ENCODE results near the gene PAK5.
"Not testable (repeated sequence)": the region's sequence is repeated elsewhere in the genome, so short reads cannot be mapped to it uniquely, and the experiment has no call there.

Gene PAK5

DNA sequence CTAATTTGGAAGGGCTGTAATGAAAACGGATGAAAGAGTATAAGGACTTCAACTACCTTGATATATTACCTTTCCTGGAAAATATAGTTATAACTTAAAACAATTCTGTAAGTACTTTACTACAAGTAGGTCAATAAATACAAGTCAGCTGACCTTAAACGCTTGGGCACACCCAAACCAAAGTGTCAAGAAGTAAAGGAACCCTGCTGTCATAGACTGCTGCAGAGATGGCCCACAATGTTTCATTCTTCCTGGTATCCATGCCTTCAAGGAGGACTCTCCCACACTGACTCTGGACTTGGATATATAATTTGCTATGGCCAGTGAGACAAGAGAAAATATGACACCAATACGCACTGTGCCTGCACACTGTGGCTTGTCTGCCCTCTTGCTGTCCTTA is 192.5 kb downstream of the PAK5 start:
- Histone ChIP-seq H3K4me3 (ENCODE audit: low read depth in 1 of 2, low read length in 1 of 2) (no peak overlapping the region), H3K27me3 (no peaks in the 10 kb centered on the region), H3K9me3 (no peaks in the 10 kb centered on the region), H3K27ac (no peak overlapping the region), H3K36me3 (no peaks in the 10 kb centered on the region), H3K4me1 (ENCODE audit: control insufficient read depth in 1 of 2, insufficient read depth in 1 of 2, low read depth in 1 of 2, low read length in 1 of 2) (no peaks in the 10 kb centered on the region)
- TF ChIP-seq, protein P1, sequence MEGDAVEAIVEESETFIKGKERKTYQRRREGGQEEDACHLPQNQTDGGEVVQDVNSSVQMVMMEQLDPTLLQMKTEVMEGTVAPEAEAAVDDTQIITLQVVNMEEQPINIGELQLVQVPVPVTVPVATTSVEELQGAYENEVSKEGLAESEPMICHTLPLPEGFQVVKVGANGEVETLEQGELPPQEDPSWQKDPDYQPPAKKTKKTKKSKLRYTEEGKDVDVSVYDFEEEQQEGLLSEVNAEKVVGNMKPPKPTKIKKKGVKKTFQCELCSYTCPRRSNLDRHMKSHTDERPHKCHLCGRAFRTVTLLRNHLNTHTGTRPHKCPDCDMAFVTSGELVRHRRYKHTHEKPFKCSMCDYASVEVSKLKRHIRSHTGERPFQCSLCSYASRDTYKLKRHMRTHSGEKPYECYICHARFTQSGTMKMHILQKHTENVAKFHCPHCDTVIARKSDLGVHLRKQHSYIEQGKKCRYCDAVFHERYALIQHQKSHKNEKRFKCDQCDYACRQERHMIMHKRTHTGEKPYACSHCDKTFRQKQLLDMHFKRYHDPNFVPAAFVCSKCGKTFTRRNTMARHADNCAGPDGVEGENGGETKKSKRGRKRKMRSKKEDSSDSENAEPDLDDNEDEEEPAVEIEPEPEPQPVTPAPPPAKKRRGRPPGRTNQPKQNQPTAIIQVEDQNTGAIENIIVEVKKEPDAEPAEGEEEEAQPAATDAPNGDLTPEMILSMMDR (IDR thresholded peaks at IDR 0.05) = no peak

DNA sequence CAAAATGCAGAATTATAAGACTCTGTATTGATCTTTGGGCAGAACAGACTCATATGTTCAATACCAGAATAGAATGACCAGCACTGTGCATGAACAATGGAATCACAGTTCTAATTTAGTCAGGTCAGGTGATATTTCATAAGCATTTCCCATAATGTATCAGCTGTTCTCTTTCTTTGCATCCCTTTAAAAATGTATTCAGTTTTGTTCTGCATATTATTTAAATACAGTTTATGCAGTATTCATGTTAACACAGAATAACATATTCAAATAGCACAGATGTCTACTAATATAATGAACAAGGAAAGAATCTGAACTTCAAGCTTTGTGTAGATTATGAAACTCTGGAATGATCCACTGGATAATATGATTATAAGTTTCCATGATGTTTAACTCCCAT is 196.0 kb downstream of the PAK5 start:
- TF ChIP-seq, protein P1 (IDR thresholded peaks at IDR 0.05) = no peak
- Histone ChIP-seq H3K9me3 (no peaks in the 10 kb centered on the region), H3K36me3 (no peaks in the 10 kb centered on the region), H3K4me1 (ENCODE audit: control insufficient read depth in 1 of 2, insufficient read depth in 1 of 2, low read depth in 1 of 2, low read length in 1 of 2) (no peaks in the 10 kb centered on the region), H3K27ac (no peak overlapping the region), H3K27me3 (no peaks in the 10 kb centered on the region), H3K4me3 (ENCODE audit: low read depth in 1 of 2, low read length in 1 of 2) (no peak overlapping the region)

DNA sequence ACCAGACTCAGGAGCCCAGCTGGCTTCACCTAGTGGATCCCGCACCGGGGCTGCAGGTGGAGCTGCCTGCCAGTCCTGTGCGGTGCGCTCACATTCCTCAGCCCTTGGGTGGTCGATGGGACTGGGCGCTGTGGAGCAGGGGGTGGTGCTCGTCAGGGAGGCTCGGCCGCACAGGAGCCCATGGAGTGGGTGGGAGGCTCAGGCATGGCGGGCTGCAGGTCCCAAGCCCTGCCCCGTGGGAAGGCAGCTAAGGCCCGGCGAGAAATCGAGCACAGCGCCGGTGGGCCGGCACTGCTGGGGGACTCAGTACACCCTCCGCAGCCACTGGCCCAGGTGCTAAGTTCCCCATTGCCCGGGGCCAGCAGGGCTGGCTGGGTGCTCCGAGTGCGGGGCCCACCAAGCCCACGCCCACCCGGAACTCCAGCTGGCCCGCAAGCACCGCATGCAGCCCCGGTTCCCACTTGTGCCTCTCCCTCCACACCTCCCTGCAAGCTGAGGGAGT is 197.3 kb downstream of the PAK5 start:
- not testable (repeated sequence) for H3K27me3 ChIP-seq; H3K9me3 ChIP-seq; H3K4me3 ChIP-seq (ENCODE audit: low read depth in 1 of 2, low read length in 1 of 2); H3K4me1 ChIP-seq (ENCODE audit: control insufficient read depth in 1 of 2, insufficient read depth in 1 of 2, low read depth in 1 of 2, low read length in 1 of 2); H3K36me3 ChIP-seq; H3K27ac ChIP-seq

DNA sequence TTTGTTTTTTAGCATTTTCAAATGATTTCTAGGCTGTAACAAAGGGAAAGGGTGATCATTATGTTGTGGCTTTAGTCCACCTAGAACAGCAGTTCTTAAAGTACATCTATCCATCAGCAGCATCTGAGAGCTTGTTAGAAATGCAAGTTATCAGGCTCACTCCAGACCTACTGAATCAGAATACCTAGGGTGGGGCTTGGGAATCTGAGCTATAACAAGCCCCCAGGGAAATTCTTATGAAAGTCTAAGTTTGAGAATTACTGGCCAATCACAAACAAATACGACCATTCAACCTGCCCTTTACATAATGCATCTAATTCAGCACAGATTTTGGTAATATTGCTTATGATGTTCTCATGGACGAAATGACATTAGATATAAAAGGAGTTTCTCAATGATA is 201.0 kb downstream of the PAK5 start:
- H3K9me3 ChIP-seq = no peaks in the 10 kb centered on the region
- no peak overlapping the region for H3K27ac ChIP-seq
- TF ChIP-seq, protein P1 (IDR thresholded peaks at IDR 0.05) = no peak
- no peaks in the 10 kb centered on the region for H3K4me1 ChIP-seq (ENCODE audit: control insufficient read depth in 1 of 2, insufficient read depth in 1 of 2, low read depth in 1 of 2, low read length in 1 of 2)
- H3K27me3 ChIP-seq = no peaks in the 10 kb centered on the region
- no peak overlapping the region for H3K4me3 ChIP-seq (ENCODE audit: low read depth in 1 of 2, low read length in 1 of 2)
- H3K36me3 ChIP-seq = no peaks in the 10 kb centered on the region

DNA sequence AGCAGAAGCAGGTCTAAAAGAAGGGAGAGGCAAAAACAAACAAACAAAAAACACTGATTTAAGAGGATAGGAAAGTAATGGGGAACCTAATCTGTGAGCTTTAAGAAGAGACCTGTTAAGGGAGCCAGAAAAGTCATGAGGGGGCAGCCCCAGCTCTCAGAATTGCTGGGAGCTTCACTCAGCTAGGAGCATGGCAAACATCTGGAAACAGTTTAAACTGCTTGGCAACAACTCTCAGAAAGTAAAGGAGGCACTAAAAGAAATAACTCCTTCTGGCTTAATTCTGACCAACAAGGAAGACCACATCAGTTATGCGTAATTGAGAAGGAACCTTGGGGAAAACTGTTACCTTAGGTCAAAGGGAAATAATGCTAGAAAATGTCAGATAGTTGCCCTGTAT is 203.1 kb downstream of the PAK5 start:
- Histone ChIP-seq H3K36me3 (no peaks in the 10 kb centered on the region), H3K4me3 (ENCODE audit: low read depth in 1 of 2, low read length in 1 of 2) (no peak overlapping the region), H3K9me3 (no peaks in the 10 kb centered on the region), H3K4me1 (ENCODE audit: control insufficient read depth in 1 of 2, insufficient read depth in 1 of 2, low read depth in 1 of 2, low read length in 1 of 2) (no peaks in the 10 kb centered on the region), H3K27me3 (no peaks in the 10 kb centered on the region), H3K27ac (no peak overlapping the region)
- TF ChIP-seq, protein P1 (IDR thresholded peaks at IDR 0.05) = no peak

DNA sequence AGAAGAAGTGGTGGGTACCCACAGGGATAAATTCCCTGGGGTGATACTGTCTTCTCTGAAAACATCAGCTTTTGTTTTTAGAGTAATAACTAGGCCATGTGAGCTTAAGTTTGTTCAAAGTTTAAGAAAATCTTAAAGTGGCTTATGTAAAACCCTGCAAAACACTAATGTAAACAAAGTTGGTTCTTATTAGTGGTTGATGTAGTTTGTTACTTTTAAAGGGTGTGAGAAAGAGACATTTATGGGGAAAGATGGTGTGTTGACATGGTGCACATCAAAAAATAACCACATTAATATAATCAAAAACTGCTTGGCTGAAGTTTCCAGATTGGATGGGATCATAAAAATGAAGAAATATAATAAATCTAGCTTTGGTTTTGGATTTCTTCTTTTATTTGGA is 204.5 kb downstream of the PAK5 start:
- Histone ChIP-seq H3K27me3 (no peaks in the 10 kb centered on the region), H3K4me1 (ENCODE audit: control insufficient read depth in 1 of 2, insufficient read depth in 1 of 2, low read depth in 1 of 2, low read length in 1 of 2) (no peaks in the 10 kb centered on the region), H3K4me3 (ENCODE audit: low read depth in 1 of 2, low read length in 1 of 2) (no peak overlapping the region), H3K27ac (no peak overlapping the region), H3K36me3 (no peaks in the 10 kb centered on the region), H3K9me3 (no peaks in the 10 kb centered on the region)
- TF ChIP-seq, protein P1 (IDR thresholded peaks at IDR 0.05) = no peak
